H1 (cell line): ENCODE results near the gene DOK6.

Source experiments
- EP300 ChIP-seq, 2 experiments: IDR thresholded peaks; 1 replicate in 1 of 2; 2 replicates in 1 of 2; pipeline ENCODE4 v1.6.1; 2011 to 2012; ENCODE audit warnings: low read depth in 2 of 2, low read length in 2 of 2, mild to moderate bottlenecking in 2 of 2, borderline replicate concordance in 1 of 2, inconsistent platforms in 1 of 2, moderate library complexity in 1 of 2
- EZH2 ChIP-seq: fragments of 200-600 bp; sonication (generic); IDR thresholded peaks from 2 replicates; pipeline ENCODE4 v1.7.1; 2012; ENCODE audit warnings: low read depth, mild to moderate bottlenecking, moderate library complexity, low read length, inconsistent platforms; ENCODE audit not compliant: severe bottlenecking
- GABPA ChIP-seq: IDR thresholded peaks from 2 replicates; pipeline ENCODE4 v1.6.1; 2011; ENCODE audit warnings: mild to moderate bottlenecking, low read length, moderate library complexity, borderline replicate concordance; ENCODE audit not compliant: insufficient read depth
- GTF2F1 ChIP-seq: IDR thresholded peaks from 2 replicates; pipeline ENCODE4 v1.6.1; 2012; ENCODE audit warnings: low read depth, low read length, improper control_type of control experiment, borderline replicate concordance
- POLR2A ChIP-seq, 2 experiments: IDR thresholded peaks; 1 replicate in 1 of 2; 2 replicates in 1 of 2; pipeline ENCODE4 v1.6.1; 2011; ENCODE audit warnings: low read depth in 2 of 2, low read length in 2 of 2, mild to moderate bottlenecking in 2 of 2; ENCODE audit errors: control extremely low read depth in 1 of 2
- POLR2AphosphoS5 ChIP-seq: IDR thresholded peaks from 2 replicates; pipeline ENCODE4 v1.6.1; 2011; ENCODE audit warnings: low read depth, low read length
- RAD21 ChIP-seq, 2 experiments: IDR thresholded peaks in 1 of 2; conservative IDR thresholded peaks in 1 of 2; 2 replicates each; pipeline ENCODE4 v1.6.1; 2011; ENCODE audit warnings: low read depth in 2 of 2, low read length in 2 of 2, improper control_type of control experiment in 1 of 2, inconsistent platforms in 1 of 2, mild to moderate bottlenecking in 1 of 2, moderate library complexity in 1 of 2
- SP1 ChIP-seq: IDR thresholded peaks from 2 replicates; pipeline ENCODE4 v1.6.1; 2011; ENCODE audit warnings: low read depth, low read length
- SRF ChIP-seq: IDR thresholded peaks from 2 replicates; pipeline ENCODE4 v1.6.1; 2011; ENCODE audit warnings: mild to moderate bottlenecking, low read depth, low read length, moderate library complexity
- SUZ12 ChIP-seq: fragments of 200-600 bp; sonication (generic); IDR thresholded peaks from 2 replicates; pipeline ENCODE4 v1.6.1; 2012; ENCODE audit warnings: mild to moderate bottlenecking, inconsistent platforms, low read length, moderate library complexity, mixed read lengths
- TF ChIP-seq, protein P1 (sequence below), 3 experiments: IDR thresholded peaks; 1 replicate in 2 of 3; 2 replicates in 1 of 3; pipeline versions ENCODE4 v1.5.1 to v1.6.1; 2011; ENCODE audit warnings: low read length in 3 of 3, mild to moderate bottlenecking in 3 of 3, inconsistent platforms in 2 of 3, low read depth in 1 of 3, moderate library complexity in 1 of 3; ENCODE audit not compliant: insufficient read depth in 1 of 3; ENCODE audit errors: control extremely low read depth in 1 of 3
- TF ChIP-seq, protein P2 (sequence below): IDR thresholded peaks from 2 replicates; pipeline ENCODE4 v1.6.1; 2012; ENCODE audit warnings: low read length, inconsistent platforms
- TF ChIP-seq, protein P3 (sequence below): IDR thresholded peaks from 2 replicates; pipeline ENCODE4 v1.6.1; 2012; ENCODE audit warnings: inconsistent platforms
- TF ChIP-seq, protein P4 (sequence below): IDR thresholded peaks from 2 replicates; pipeline ENCODE4 v1.6.1; 2012; ENCODE audit warnings: inconsistent platforms

DNA sequence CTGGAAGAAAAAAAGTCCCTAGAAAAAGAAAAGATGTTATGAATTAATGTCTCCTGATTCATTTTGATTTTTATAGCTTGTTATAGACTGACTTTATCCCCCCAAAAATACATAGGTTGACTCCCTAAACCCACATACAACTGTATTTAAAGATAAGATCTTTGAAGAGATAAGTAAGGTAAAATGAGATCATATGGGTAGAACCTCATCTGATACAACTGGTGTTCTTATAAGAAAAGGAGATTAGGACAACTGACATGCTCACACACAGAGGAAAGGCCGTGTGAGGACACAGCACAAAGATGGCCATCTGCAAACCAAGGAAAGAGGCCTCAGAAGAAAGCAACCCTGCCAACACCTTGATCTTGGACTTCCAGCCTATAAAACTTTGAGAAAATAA is 429.5 kb downstream of the DOK6 start:
- no peak for TF ChIP-seq POLR2AphosphoS5
- TF ChIP-seq RAD21 (IDR thresholded peaks at IDR 0.05 in 1 of 2, conservative IDR thresholded peaks at IDR 0.05 in 1 of 2; ENCODE audit: low read depth in 2 of 2, low read length in 2 of 2) = no peak
- TF ChIP-seq EP300 (IDR thresholded peaks at IDR 0.05; ENCODE audit: borderline replicate concordance in 1 of 2, low read depth in 2 of 2, low read length in 2 of 2) = no peak
- no peak for TF ChIP-seq SUZ12
- no peak for TF ChIP-seq SP1
- TF ChIP-seq EZH2 = no peak
- TF ChIP-seq, protein P1, sequence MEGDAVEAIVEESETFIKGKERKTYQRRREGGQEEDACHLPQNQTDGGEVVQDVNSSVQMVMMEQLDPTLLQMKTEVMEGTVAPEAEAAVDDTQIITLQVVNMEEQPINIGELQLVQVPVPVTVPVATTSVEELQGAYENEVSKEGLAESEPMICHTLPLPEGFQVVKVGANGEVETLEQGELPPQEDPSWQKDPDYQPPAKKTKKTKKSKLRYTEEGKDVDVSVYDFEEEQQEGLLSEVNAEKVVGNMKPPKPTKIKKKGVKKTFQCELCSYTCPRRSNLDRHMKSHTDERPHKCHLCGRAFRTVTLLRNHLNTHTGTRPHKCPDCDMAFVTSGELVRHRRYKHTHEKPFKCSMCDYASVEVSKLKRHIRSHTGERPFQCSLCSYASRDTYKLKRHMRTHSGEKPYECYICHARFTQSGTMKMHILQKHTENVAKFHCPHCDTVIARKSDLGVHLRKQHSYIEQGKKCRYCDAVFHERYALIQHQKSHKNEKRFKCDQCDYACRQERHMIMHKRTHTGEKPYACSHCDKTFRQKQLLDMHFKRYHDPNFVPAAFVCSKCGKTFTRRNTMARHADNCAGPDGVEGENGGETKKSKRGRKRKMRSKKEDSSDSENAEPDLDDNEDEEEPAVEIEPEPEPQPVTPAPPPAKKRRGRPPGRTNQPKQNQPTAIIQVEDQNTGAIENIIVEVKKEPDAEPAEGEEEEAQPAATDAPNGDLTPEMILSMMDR (IDR thresholded peaks at IDR 0.05; ENCODE audit: control extremely low read depth in 1 of 3, insufficient read depth in 1 of 3, low read depth in 1 of 3, low read length in 3 of 3) = no peak
- no peak for TF ChIP-seq POLR2A (IDR thresholded peaks at IDR 0.05; ENCODE audit: control extremely low read depth in 1 of 2, low read depth in 2 of 2, low read length in 2 of 2)
- no peak for TF ChIP-seq GTF2F1
- TF ChIP-seq GABPA = no peak
- TF ChIP-seq, protein P2, sequence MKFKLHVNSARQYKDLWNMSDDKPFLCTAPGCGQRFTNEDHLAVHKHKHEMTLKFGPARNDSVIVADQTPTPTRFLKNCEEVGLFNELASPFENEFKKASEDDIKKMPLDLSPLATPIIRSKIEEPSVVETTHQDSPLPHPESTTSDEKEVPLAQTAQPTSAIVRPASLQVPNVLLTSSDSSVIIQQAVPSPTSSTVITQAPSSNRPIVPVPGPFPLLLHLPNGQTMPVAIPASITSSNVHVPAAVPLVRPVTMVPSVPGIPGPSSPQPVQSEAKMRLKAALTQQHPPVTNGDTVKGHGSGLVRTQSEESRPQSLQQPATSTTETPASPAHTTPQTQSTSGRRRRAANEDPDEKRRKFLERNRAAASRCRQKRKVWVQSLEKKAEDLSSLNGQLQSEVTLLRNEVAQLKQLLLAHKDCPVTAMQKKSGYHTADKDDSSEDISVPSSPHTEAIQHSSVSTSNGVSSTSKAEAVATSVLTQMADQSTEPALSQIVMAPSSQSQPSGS = no peak
- no peak for TF ChIP-seq SRF
- TF ChIP-seq, protein P3, sequence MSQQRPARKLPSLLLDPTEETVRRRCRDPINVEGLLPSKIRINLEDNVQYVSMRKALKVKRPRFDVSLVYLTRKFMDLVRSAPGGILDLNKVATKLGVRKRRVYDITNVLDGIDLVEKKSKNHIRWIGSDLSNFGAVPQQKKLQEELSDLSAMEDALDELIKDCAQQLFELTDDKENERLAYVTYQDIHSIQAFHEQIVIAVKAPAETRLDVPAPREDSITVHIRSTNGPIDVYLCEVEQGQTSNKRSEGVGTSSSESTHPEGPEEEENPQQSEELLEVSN = no peak
- TF ChIP-seq, protein P4, sequence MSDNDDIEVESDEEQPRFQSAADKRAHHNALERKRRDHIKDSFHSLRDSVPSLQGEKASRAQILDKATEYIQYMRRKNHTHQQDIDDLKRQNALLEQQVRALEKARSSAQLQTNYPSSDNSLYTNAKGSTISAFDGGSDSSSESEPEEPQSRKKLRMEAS = no peak
